Erythroblast (primary cell): ENCODE data around the gene TMPO.

ENCODE experiments used
- GATA1 ChIP-seq: IDR thresholded peaks from 2 replicates; pipeline ENCODE4 v1.6.1; 2011; ENCODE audit warnings: low read depth, mild to moderate bottlenecking, control low read depth, low read length, moderate library complexity
- POLR2A ChIP-seq: IDR thresholded peaks from 2 replicates; pipeline ENCODE4 v1.6.1; 2011; ENCODE audit warnings: mild to moderate bottlenecking, low read length

- TF ChIP-seq POLR2A (no peak), GATA1 (no peak)
Observed at GRCh38 chr12:98579835-98580234, 64.4 kb downstream of the TMPO start.
